Panc1 (cell line): ENCODE data around the gene BRD3. TPM values are rescaled to one million over a fixed set of nuclear protein-coding genes. Genes with fewer than 3 reads are reported as not detected.

Experiments used
- ATAC-seq: fragments of 200-7000 bp; cut with Tn5 transposase; 2 replicates; pipeline ENCODE4 v1.9.1; 2020; ENCODE audit warnings: mild to moderate bottlenecking, moderate library complexity
- BruUV-seq: library from RNA; stranded (reverse); fragments of 400-500 nt; replicated peaks from 2 replicates; lab custom pipeline; 2021; lab: Mats Ljungman, UMichigan
- CTCF ChIA-PET: fragments of 300-600 bp; sonication (Branson Sonifier 250); formaldehyde crosslinking; loops from one replicate; lab custom pipeline; 2022; ENCODE audit warnings: antibody characterized with exemption; lab: Charles Lee
- POLR2A ChIA-PET: fragments of 300-600 bp; sonication (Branson Sonifier 250); formaldehyde crosslinking; loops from one replicate; lab custom pipeline; 2022; ENCODE audit warnings: antibody characterized with exemption; lab: Charles Lee
- DNase-seq: peaks from one replicate; pipeline ENCODE4 v3.0.0-alpha.2; 2010; ENCODE audit warnings: low read depth, low spot score
- H3K27ac ChIP-seq: 2 replicates; pipeline ENCODE4 v1.5.1; 2011; ENCODE audit warnings: mild to moderate bottlenecking, low read length, inconsistent platforms
- H3K27me3 ChIP-seq: fragments of 200-500 bp; sonication (Bioruptor generic); 2 replicates; pipeline ENCODE4 v1.6.0; 2014; ENCODE audit warnings: low read length, inconsistent platforms; ENCODE audit not compliant: control insufficient read depth, insufficient read depth
- H3K36me3 ChIP-seq: fragments of 200-500 bp; sonication (Bioruptor generic); 2 replicates; pipeline ENCODE4 v1.5.1; 2014; ENCODE audit warnings: inconsistent platforms, mild to moderate bottlenecking, low read length, moderate library complexity; ENCODE audit not compliant: control insufficient read depth, insufficient read depth
- H3K4me1 ChIP-seq: 2 replicates; pipeline ENCODE4 v1.5.1; 2011; ENCODE audit warnings: inconsistent platforms, mild to moderate bottlenecking, low read length, moderate library complexity; ENCODE audit not compliant: control insufficient read depth, insufficient read depth
- H3K4me3 ChIP-seq, 2 experiments: 2 replicates each; pipeline ENCODE4 v1.5.1; 2011 to 2012; ENCODE audit warnings: low read depth in 2 of 2, low read length in 2 of 2, mild to moderate bottlenecking in 2 of 2, inconsistent platforms in 1 of 2, moderate library complexity in 1 of 2
- H3K9me3 ChIP-seq: fragments of 200-500 bp; sonication (Bioruptor generic); 2 replicates; pipeline ENCODE4 v1.5.1; 2014; ENCODE audit warnings: low read depth, mild to moderate bottlenecking, inconsistent platforms, low read length, moderate library complexity; ENCODE audit not compliant: control insufficient read depth, insufficient read depth
- CTCF ChIP-seq: fragments of 450-650 bp; IDR thresholded peaks from 2 replicates; pipeline ENCODE4 v1.5.1; 2017; ENCODE audit warnings: mild to moderate bottlenecking
- POLR2AphosphoS5 ChIP-seq: IDR thresholded peaks from 2 replicates; pipeline ENCODE4 v1.6.1; 2012; ENCODE audit warnings: mild to moderate bottlenecking, low read depth, low read length, moderate library complexity
- REST ChIP-seq, 2 experiments: IDR thresholded peaks; 2 replicates each; pipeline ENCODE4 v1.6.1; 2011 to 2012; ENCODE audit warnings: low read depth in 2 of 2, control low read depth in 1 of 2, low read length in 1 of 2, mild to moderate bottlenecking in 1 of 2, moderate library complexity in 1 of 2; ENCODE audit not compliant: insufficient read depth in 1 of 2
- SIN3A ChIP-seq: IDR thresholded peaks from 2 replicates; pipeline ENCODE4 v1.6.1; 2012; ENCODE audit warnings: low read depth, mild to moderate bottlenecking, low read length, moderate library complexity, borderline replicate concordance; ENCODE audit not compliant: insufficient read depth
- TCF7L2 ChIP-seq: IDR thresholded peaks from 2 replicates; pipeline ENCODE4 v1.6.1; 2011; ENCODE audit warnings: mild to moderate bottlenecking, low read depth, low read length, inconsistent platforms
- in situ Hi-C: cut with HindIII; loops from 2 replicates; pipeline ENCODE4 v1.10.0; 2016; ENCODE audit warnings: low sequenced_read_pairs, low pct_unique_long_range_greater_than_20kb
- intact Hi-C: fragments of 100-400 bp; cut with micrococcal nuclease; formaldehyde crosslinking; loops from one replicate; pipeline ENCODE4 v1.10.0; 2022; ENCODE audit not compliant: unreplicated experiment
- total RNA-seq: library from RNA; stranded (reverse); gene quantifications from one replicate; pipeline ENCODE4 v1.2.1, GENCODE V29; 2021; ENCODE audit not compliant: unreplicated experiment

The BRD3 gene
- total RNA-seq, 1 experiment from 2014 or later = 27.6 TPM

- DNase-seq = no peak
- Histone ChIP-seq H3K27me3 (no peaks in the 10 kb centered on the region), H3K4me1 (no peaks in the 10 kb centered on the region), H3K36me3 (no peaks in the 10 kb centered on the region), H3K9me3 (no peaks in the 10 kb centered on the region), H3K27ac (no peak overlapping the region), H3K4me3 (no peak overlapping the region)
- ATAC-seq = no peak
- ChIA-PET CTCF (no interaction called here), POLR2A (no interaction called here)
- intact Hi-C loops (no loop called here), in situ Hi-C loops (no loop called here)
- no peak for TF ChIP-seq REST (IDR thresholded peaks at IDR 0.05; ENCODE audit: insufficient read depth in 1 of 2, low read depth in 2 of 2, low read length in 1 of 2)
- no peak for TF ChIP-seq CTCF
- no peak for TF ChIP-seq TCF7L2
- no peak for TF ChIP-seq POLR2AphosphoS5
- TF ChIP-seq SIN3A = no peak
- no TSS peak for BruUV-seq
Observed at GRCh38 chr9:134007150-134007549, 60.7 kb downstream of the BRD3 start.

GRCh38 chr9:134005381-134005780, 62.4 kb downstream of the BRD3 start:
- Histone ChIP-seq H3K27me3 (no peaks in the 10 kb centered on the region), H3K9me3 (no peaks in the 10 kb centered on the region), H3K4me1 (no peaks in the 10 kb centered on the region), H3K27ac (no peak overlapping the region), H3K36me3 (no peaks in the 10 kb centered on the region), H3K4me3 (no peak overlapping the region)
- ATAC-seq = no peak; the same call in 1 of the 2 replicates
- in situ Hi-C loops (no loop called here), intact Hi-C loops (no loop called here)
- ChIA-PET POLR2A (no interaction called here), CTCF (no interaction called here)
- TF ChIP-seq SIN3A (no peak), REST (IDR thresholded peaks at IDR 0.05; ENCODE audit: insufficient read depth in 1 of 2, low read depth in 2 of 2, low read length in 1 of 2) (no peak), POLR2AphosphoS5 (no peak), CTCF (no peak), TCF7L2 (no peak)
- no TSS peak for BruUV-seq
- DNase-seq = no peak
